ENCODE measurements around the gene TFAP2C.
"Not testable (repeated sequence)": the region's sequence is repeated elsewhere in the genome, so short reads cannot be mapped to it uniquely, and the experiment has no call there.

TFAP2C gene

DNA sequence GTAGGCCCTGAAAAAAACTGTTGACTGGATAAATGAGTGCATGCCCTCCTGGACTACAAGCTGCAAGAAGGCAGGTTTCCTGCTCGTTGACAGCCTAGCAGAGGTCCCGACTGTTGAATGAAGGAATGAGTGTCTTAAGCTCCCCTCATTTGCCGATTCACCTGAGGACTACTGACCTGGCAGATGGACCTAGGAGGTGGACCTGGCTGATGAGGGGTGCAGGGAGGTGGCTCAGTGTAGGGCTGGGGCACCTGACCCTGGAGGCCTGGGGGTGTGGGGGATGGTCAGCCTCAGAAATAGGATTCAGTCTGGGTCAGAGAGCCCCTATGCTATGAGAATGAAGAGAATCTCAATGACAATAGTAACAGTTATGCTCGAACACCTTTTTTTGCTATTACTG is 11.6 kb upstream of the TFAP2C start:
- no peak for DNase-seq (ENCODE audit: low read depth)

DNA sequence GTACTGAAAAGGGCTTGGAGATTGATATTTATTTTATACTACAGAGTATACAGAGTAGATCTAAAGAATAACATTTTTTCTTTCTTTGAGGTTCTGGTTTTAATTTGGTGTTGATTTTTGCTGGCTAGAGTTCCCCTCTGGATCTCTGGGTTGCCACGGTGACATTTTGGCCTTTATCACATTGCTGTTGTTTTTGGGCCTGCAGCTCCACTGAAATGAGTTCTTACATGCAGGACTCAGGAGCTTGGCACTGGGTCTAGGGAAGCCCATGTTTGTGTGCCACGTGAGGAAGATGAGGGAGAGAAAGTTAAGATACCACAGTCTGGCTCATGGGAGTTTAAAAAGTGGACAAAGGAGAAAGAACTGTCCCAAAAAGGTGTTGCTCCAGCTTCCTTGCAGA is 7.4 kb upstream of the TFAP2C start:
- DNase-seq (ENCODE audit: low read depth) = no peak

DNA sequence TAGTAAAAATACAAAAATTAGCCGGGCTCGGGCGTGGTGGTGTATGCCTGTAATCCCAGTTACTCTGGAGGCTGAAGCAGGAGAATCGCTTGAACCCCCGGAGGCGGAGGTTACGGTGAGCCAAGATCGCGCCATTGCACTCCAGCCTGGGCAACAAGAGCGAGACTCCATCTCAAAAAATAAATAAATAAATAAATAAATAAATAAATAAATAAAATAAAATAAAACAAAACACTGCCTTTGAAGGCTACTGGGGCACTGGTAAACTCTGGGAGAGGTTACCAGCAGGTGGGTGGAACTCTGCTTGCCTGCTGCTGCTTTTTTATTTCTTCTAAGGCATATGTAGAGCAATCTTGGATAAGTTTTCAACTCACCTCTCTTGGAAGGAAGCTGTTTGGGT is 5.2 kb upstream of the TFAP2C start:
- not testable (repeated sequence) for DNase-seq (ENCODE audit: low read depth)

DNA sequence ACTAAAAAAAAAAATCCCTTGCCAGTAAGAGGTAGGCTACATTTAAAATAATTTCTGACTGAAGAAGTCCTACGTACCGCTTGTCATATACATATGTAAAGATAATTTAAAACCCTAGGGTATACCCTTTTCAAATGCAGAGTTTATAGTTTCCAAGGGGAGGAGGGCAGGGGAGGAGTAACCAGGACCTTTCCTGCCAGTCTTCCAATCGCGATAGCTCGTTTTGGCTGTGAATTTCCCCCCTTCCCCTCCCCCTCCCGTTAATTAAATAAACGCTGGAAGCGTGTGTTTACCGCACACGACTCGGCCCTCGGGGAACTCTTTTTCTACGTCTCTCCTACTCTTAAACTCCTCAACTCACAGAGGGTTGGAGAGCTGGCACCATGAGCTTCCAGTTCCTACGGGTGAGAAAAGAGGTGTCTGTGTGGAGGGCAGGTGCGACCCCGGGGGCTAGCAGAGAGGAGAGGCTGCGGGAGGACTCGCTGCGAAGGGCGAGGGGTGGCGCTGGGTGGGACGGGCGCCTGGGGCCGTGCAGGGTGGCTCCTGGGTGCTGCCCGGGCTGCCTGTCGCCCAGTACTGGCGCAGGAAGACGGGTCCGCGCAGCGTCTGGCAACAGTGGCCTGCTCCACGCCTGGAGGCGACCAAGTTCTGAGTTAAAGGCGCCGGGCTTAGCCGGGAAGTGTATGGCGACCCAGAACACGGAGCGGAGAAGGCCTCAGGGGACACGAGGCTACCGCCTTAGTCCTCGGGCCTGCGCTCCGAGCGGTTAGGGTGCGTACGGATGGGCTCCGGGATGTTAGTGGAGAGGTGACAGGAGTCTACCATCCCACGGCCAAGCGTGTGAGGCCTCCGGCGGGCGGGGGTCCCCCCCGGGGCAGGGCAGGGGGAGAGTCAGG is 4.1 kb upstream of the TFAP2C start:
- DNase-seq (ENCODE audit: low read depth) = no peak

DNA sequence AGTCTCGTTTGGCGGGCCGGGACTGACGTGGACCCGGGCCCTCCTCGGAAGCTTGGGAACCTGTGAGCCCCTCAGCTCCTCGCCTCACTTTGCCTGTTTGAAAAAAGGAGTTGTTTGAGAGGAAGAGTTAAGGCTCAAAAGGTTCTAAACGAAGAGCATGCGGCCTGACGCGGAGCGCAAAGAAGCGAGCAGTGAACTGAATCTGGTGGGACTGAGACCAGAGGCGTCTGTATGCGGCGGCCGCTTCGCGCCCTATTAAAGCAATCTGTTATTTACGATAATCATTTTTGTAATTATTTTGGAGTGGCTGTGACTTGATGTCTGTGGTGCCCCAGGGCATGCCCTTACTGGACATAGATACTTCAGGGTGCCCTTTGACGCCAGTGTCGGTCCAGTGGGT is 3.3 kb upstream of the TFAP2C start:
- no peak for DNase-seq (ENCODE audit: low read depth)

DNA sequence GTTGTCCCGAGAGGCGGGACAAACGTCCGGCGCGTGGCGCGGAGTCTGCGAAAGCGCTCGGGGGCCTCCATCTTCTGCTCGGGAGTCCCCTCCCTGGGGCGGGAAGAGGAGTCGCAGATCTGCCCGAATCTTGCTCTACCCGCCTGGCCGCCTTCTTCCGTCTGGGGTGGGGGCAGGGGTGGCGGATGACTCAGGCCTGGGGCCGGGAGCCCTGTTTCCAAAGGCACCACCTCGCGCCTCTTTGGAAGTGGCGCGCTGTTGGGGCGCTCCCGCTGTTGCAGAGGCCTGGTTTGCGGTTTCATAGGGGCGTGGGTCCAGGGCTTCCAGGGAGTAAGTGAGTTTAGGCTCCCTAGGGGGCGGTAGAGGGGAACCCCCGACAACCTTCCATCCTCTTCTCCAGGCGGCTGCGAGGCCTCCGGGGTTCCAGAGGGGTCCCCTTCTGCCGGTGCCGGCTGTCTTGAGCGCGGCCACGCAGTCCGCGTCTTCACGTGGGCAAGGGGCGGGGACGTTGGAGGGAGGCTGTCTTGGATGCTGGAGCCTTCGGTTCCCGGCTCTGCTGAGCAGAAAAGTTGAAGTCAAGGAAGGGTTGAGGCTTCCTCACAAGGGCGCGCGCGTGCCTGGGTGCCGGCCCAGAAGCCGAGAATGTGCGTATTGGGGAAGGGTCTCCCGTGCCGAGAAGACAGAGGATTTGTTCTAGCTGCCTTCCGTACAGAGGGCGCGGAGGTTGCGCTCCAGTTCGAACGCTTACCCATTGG is 2.6 kb upstream of the TFAP2C start:
- DNase-seq (ENCODE audit: low read depth) = no peak

DNA sequence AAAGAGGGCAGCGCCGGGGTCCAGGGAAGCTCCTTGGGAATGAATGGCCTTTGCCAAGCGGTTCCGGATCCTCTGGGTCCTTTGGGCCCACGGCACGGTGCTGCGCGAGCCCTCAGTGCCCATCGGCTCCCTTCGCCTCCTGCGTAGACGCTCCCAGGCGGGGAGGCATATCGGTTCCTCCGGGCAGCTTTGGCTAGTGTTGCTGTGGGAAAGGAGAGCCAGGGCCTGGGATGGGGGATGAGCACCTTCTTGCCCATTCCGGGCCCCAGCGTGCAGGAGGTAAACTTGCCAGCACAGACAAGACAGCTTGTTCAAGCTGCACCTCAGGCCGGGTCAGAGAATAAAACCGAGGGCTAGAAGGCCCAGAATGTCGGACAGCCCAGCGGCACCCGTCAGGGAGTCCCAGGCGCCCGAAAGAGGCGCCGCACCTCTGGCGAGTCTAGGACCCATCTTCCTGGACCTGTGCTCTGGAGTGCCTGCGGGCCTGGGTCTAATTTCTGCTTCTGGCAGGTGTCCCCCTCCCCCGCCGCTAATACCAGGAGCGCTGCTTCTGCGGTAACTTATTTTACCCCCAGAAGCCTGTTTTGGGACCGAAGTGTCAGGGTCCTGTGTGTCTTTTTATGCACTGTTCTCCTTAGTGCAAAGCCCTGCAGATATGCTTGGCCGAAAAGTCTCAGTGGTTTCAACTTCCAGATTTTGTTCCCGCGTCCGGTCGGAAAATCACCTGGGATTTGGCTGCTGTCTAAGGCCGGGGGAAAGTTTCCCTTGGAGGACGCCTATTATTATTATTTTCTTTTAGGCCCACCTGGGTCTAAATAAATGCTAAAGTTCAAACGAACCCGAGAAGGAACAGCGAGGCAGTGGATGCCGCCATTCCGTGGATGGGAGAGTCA is 1.7 kb upstream of the TFAP2C start:
- no peak for DNase-seq (ENCODE audit: low read depth)

DNA sequence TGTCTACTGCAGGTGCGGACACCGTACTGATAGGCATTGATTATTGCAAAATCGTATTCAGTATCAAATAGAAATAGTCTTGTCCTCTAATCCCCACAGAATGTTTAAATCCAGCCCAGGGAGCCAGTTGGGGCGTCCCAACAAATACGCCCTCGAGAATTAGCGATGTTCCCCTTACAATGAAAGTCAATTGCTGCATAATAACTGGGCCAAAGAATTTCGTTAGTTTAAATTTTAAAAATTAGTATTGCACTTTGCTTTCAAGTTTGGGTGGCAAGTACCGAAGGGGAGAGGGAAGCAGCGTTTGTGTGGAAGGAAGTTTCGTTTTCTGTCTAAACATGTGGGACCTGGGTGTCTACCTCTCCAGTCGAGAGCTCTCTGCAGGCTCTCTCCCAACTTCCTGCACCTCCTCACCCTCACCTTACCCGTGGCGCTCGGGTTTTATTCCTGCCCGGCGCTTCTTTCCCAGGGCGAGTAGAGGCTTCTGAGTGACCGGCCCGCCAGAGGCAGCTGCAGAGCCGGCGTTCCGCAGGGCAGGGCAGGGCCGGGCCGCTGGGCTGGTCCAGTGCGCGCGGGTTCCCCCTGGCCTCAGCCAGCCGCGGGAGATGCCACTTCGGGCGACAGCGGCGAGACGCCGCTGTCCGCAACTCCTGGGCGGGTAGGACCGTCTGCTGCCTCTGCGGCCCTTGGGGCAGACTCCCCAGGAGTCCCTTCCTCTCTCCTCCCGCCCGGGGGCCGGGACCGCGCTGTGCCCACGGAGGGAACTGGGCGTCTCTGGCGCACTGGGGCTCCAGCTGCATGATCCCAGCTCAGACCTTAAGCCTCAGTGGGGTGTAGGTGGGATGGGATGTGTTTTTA is 862 bp upstream of the TFAP2C start:
- DNase-seq (ENCODE audit: low read depth) = no peak

DNA sequence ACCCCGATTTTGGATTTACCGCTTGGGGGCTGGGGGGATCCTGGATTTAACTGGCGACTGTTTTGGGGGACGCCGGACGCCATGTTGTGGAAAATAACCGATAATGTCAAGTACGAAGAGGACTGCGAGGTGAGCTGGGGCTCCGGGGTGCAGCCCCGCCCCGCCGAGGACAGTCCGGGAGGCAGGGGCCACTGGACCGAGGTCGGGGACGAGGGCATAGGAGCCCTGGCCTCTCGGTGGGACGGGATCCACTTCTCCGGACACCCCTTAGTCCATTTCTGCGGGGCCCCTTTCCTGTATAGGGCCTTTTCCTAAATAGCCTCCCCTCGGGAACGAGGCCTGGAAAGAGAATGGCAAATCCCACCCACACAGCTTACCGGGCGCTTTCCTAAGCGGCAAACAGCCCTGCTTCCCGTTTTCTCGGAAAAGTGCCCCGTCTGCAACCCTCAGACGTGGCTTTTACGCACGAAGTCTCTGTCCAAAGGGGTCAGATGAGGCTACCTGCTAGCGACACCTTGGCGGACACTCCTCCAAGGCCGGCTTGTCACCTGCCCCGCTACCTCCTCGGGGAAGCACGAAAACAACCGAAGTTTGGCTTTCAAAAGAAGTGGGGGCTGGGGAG is 469 bp downstream of the TFAP2C start:
- DNase-seq (ENCODE audit: low read depth) = no peak

DNA sequence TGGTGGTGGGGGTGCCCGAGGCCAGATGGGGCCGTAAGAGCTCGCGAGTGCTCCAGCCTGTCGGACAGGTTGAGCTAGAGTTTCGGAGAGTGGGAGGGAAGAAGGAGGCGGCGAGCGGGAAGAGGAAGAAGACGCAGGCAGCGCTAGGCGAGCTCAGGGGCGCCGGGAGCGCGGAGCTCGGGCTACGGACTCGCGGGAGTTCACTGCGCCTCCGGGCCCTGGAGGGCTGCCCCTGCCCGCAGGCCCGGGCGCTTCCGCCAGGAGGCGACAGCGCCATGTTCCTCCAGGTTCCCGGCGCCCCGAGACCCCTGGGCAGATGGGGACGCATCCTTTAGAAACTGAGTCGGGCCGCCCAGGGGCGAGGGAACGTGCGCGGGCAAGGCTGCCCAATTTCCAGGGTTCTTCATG is 984 bp downstream of the TFAP2C start:
- peak; percentile 79 for DNase-seq (ENCODE audit: low read depth)

DNA sequence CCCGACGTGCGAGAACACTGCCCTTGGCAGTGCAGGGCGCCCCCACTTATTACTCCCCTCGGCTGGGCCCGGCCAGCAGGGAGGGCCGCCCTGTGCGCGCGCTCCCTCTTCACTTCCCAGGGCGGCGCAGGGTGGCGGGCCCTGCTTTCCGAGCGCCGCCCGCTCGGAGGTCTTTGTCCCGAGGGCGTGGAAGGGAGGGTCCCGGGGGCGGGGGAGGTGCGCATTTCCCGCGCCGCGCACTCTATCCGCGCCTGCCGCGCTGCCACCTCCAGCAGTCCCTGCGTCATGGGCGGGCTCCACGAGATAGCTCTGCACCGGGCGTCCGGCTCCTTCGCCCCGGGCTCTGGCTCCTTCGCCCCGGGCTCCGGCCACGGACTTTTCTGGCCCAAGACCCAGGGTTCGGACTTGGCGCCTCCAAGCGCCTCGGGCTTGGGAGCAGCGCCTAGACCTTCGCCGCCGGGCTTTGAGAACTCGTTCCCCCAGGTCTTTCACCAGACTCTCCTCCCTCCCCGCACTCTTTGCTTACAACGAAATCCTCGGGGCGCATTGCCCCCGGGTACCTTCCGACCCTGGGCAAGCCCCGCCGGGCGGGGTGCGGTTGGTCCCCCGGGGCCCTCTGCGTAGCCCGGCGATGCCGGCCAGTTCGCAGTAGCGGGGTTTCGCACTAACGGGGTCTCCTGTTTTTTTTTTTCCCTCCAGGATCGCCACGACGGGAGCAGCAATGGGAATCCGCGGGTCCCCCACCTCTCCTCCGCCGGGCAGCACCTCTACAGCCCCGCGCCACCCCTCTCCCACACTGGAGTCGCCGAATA is 1.6 kb downstream of the TFAP2C start:
- peak; percentile 35 for DNase-seq (ENCODE audit: low read depth)

DNA sequence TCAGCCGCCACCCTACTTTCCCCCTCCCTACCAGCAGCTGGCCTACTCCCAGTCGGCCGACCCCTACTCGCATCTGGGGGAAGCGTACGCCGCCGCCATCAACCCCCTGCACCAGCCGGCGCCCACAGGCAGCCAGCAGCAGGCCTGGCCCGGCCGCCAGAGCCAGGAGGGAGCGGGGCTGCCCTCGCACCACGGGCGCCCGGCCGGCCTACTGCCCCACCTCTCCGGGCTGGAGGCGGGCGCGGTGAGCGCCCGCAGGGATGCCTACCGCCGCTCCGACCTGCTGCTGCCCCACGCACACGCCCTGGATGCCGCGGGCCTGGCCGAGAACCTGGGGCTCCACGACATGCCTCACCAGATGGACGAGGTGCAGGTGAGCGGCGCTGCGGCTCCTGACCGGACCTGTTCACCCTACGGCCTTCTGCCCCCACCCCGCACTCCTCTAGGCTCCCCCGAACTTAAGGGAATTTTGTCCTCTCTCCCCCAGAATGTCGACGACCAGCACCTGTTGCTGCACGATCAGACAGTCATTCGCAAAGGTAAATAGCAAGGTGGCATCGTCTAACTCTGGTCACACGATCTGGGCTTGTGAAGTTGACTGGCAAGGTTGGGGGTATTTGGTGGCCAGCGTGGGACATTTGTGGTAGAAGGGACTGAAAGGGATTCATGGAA is 2.3 kb downstream of the TFAP2C start:
- no peak for DNase-seq (ENCODE audit: low read depth)

DNA sequence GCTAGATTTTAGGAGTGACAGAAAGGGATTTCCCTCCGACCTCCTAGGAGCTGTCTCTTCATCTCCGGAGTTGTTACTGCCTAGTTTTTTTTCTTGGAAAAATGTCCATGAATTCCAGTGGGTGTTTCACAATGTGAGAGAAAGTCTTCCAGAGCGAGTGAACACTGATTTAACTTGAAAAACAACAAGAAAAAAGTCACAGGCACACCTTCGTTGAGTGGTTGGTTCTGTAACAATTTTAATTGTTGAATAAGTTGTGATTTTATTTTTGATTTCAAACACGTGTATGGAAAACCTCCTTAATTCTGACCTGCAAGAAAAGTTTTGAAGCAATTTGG is 2.9 kb downstream of the TFAP2C start:
- no peak for DNase-seq (ENCODE audit: low read depth)

DNA sequence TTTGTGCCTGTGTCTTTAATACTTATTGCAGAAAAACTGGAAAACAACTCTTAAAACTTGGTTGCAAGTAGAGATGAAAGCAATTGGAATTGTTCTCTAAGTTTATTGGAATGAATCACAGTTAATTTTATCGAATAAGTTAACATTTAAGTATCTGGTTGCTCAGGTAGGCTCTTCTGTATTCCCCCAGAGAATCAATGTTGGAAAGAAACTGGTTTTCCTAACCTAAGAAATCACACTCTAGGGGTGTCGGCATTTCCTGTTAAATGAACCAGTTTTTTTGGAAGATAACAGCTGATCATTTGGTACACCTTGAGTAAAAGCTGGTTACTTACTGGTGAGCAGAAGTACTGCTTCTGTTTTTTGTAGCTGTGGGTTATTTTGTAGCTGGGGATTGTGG is 5.2 kb downstream of the TFAP2C start:
- no peak for DNase-seq (ENCODE audit: low read depth)

DNA sequence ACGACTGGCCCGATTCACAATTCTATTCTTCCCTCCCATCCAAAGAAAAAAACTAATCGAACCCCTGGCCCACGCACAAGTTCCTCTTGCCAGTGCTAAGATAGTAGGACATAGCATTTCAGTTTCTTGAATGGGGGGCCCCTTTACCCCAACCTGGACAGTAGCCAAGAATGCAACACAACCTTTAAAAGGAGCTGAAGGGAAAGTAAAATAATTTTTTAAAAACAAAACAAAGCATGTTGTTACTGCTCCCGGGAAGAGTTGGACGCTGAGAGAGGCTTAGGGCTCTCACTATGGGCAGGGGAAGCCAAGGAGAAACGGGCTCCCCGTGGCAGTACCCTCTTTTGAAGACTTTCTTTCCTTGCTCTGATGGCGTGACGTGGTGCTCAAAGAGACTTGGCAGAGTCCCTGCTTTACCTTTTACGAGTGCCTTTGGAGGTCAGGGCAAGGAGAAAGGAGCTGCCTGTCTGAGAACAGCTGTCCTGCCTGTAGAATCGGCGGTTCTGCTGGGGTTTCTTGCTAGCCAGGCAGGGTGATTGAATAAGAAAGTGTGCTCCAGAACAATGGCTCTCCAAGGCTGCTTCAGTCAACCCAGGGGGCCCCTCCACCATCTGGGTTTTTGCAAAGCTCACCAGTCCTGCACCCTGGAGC is 5.8 kb downstream of the TFAP2C start:
- DNase-seq (ENCODE audit: low read depth) = no peak

DNA sequence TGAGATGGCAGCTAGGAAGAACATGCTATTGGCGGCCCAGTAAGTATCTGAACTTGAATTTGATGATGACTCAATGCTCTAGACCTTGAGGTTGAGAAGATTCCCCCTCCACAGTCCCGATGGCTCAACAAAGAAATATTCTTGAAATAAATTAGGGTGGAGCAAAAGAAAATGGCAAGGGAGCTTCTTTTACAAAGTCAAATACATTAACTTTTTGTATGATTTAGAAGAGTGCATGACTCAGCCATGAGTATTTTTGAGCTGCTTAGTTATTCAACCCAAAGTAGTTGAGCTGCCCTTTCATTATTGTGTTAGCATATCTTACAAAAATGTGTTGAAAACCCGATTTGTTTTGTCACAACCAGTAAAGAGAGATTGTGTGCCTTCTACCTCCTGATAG is 7.6 kb downstream of the TFAP2C start:
- peak; percentile 84 for DNase-seq (ENCODE audit: low read depth)

DNA sequence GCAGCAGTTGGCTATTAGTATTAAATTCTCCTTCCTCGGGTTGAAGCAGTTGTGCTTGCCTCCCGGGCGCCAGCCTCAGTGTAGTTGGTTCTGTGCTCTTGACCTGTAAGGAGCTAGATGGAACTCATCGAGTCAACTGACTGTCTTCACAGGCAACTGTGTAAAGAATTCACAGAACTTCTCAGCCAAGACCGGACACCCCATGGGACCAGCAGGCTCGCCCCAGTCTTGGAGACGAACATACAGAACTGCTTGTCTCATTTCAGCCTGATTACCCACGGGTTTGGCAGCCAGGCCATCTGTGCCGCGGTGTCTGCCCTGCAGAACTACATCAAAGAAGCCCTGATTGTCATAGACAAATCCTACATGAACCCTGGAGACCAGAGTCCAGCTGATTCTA is 8.5 kb downstream of the TFAP2C start:
- no peak for DNase-seq (ENCODE audit: low read depth)

DNA sequence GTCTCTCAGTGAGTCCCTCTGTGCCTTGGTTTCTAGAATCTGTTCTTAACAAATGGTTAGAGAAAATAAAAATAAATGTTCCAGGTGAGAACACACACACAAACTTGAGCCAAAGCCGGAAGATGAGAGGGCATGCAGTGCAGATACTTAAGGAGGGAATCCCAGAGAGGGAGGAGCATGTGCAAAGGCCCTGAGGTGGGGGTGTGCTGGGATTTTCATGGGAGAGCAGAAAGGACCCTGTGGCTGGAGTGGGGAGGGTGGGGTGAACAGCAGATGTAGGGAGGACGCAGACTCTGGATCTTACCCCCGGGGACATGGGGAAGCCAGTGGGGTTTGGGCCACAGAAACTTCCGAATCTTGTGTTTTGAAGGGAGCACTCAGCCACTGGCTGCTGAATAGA is 17.5 kb downstream of the TFAP2C start:
- no peak for DNase-seq (ENCODE audit: low read depth)

DNA sequence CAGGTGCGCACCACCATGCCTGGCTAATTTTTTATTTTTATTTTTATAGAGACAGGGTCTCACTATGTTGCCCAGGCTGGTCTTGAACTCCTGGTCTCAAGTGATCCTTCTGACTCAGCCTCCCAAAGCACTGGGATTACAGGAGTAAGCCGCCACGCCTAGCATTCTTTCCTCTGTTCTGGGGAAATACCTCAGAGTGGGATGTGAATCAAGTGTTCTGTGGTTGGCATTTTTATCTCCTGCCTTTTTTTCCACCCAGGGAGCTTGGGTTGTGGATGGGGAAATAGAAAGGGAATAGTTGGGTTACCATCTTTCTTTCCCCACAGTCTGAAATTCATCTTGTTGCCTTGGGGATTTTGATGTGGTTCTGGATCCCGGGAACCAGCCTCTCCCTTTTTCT is 24.1 kb downstream of the TFAP2C start:
- DNase-seq (ENCODE audit: low read depth) = no peak

Data from GM04504 (cell line).